Measurements from ENCODE around the gene DGLUCY.
"Not testable (repeated sequence)": the region's sequence is repeated elsewhere in the genome, so short reads cannot be mapped to it uniquely, and the experiment has no call there.

The DGLUCY gene

DNA sequence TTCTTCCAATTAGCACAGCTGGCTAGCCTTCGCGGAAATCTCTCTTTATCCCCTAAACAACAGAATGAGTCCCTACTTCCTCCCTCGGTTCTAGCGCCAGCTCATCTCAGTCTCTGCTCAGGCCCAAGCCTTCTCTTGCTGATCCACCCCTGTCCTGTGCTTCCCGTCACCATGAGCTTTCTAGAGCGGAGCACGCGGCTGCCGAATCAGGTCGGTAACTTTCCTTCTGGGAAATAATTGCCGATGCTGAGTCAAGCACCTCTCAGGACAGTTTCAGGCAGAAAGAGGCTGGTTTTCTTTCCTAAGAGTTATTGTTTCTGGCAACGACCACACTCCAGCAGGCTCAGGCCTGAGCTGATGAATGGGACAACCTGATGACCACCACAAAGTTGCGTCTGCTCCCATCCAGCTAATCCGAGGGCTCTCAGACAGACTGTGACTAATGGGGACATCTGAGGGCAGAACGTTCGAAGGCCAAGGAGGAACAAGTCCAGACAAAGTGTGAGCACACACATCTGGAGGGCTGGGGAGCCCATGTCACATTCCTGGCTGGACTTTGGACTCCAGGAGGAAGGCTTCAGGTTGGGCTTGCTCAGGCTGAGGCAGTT, 144.2 kb downstream of the DGLUCY start:
- DNase-seq (ENCODE audit: low spot score) = peak; percentile 59

DNA sequence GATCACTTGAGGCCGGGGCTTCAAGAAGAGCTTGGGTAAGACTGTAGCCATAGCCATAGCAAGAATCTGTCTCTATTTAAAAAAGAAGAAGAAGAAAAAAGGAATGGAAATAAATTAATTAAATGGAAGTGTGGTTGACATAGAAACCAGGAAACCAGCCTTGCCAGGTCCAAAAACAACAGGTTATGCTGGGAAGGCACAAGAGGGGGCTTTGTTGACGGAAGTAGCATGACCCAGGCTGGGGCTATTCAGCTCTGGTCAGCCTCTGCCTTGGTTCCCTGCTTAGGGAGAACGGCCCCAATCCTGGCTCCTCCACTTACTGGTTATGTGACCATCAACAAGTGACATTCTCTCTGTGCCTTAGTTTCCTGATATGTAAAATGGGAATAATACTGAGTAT, 145.0 kb downstream of the DGLUCY start:
- no peak for DNase-seq (ENCODE audit: low spot score)

DNA sequence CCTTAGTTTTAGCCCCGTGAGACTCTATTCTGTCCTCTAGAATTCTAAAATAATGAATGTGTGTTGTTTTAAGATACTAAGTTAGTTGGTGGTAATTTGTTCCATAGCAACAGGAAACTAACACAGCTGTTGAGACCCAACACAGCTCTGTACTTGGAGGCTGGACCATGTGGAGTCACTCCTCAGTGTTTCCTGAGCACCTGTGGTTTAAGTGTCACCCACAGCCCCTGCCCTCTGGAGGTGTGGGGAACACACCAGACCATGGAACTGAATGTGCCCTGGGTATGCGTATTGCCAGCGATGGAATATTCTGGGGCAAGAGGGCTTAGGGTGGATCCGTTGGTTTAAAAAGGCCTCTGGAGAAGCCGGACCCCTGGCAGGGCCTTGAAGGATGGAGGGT, 147.2 kb downstream of the DGLUCY start:
- DNase-seq (ENCODE audit: low spot score) = no peak

DNA sequence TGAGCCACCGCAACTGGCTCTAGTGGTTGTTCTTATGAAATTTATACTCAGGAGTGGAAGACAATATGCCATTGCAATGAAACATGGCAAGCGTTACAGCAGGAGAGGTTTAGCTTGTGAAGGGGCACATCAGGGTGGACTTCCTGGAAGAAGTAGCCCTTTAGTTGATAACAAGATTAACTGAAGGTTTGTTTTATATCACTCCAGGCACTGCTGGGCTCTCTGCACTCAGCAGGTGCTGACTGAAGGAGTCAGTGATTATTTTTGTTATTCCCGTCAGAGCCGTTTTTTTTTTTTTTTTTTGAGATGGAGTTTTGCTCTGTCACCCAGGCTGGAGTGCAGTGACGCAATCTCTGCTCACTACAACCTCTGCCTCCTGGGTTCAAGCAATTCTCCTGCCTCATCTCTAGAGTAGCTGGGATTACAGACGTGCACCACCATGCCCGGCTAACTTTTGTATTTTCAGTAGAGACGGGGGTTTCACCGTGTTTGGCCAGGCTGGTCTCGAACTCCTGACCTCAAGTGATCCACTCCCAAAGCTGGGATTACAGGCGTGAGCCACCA, 148.2 kb downstream of the DGLUCY start:
- no peak for DNase-seq (ENCODE audit: low spot score)

DNA sequence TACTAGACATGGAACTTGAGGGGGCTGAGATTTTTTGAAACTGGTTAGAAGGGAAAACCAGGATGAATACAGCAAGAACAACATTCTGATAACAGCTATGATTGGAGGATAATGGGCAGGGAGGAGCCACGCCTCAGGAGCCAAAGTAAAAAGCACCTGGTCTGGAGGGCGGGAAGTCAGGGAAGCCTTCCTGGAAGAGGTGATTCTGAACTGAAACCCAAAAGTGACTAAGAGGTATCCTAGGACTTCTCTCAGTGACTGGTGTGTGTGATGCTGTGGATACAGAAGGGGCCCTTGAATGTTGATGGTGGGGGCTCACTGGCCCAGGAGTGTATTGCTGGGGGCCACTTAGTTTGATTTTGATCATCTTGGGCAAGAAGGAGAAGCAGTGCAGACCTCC, 149.5 kb downstream of the DGLUCY start:
- DNase-seq (ENCODE audit: low spot score) = no peak

DNA sequence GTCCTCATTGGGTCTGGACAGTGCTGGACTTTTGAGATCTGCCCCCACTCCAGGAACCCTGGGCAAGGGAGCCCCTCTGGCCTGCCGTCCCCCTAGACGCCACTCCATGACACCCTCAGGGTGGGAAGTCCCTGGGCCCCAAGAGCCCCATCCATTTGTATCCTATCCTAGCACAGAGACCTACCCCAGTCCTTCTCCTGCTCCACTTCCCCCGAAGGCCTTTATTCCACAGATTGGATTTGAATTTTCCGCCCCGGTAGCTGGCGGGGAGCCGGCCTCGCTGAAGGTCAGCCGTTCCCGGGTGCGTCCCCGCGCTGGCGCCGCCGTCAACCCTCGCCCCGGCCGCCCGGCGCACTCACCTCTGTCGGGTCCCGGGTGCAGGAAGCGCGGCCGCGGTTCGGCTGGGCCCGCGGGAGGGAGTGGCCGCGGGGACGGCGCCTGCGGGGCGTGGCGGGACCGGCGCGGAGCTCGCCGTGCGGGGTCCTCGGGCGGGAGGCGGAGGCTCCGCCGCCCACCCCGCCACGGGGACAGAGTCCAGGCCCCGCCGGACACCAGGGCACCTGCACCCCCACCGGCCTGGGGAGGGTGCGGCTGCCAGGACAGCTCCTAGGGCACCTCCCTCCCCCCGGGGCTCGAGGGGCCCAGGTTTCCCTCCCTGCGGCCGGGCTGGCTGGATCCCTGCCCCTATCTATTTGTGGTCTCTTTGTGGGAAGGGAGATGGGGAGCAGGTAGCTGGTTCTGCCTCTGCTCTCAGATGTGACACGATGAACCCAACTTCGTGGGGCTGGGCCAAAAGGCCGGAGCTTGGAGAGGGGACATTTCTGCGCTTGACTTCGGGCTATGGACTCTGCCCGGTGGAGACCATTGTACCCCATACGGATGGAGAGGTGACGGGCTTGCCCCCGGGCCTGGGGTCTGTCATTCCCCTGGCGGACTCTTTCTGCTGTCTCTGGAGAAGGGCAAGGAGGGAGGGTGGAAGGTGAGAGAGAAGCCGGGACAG, 150.6 kb downstream of the DGLUCY start:
- no peak for DNase-seq (ENCODE audit: low spot score)

DNA sequence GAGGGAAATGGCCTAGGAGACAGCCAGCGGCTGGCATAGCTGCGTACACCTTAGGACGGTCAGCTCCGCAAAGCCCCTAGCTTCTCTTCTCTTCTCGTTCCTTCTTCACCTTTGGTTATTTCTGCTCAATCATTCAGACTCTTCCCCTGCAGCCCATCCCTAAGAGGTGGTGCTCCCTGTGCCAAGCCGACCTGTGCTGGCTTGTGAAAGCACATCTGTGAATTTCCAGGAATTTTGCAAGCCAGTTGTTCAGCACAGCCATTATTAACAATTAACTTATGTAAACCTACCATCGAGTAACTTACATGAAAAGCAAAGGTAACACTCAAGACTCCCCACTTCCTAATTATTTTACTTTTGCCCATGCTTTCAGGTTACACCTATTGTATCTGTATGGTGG, 151.5 kb downstream of the DGLUCY start:
- no peak for DNase-seq (ENCODE audit: low spot score)

DNA sequence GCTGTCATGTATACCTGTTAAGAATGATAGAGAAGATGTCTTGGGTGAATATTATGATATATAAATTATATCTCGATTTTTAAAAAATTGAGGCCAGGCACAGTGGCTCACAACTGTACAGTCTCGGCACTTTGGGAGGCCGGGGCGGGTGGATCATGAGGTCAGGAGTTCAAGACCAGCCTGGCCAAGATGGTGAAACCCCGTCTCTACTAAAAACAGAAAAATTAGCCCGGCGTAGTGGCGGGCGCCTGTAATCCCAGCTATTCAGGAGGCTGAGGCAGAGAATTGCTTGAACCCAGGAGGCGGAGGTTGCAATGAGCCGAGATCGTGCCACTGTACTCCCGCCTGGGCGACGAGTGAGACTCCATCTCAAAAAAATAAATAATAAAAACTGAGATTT, 152.4 kb downstream of the DGLUCY start:
- DNase-seq (ENCODE audit: low spot score) = not testable (repeated sequence)

DNA sequence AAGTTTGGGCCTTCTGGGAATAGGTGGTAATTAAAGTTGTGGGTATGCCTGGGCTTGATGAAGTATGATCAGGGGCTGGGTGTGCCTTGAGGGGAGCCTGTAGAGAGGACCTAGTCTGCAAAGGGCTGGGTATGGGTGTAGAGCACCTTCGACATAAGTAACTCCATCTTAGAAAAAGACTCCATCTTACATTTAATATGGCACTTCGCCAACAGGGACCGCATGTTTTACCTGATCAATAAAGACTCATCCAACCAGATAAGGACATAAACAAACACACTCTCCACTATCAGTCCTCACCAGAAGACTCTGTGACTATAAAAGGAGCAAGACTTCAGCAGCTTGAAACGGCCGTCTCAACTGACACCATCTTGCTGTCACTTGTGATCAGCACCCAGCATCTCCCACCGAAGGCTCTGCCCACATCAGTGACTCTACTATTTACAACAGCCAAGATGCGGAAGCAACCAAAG, 154.1 kb downstream of the DGLUCY start:
- DNase-seq (ENCODE audit: low spot score) = no peak

DNA sequence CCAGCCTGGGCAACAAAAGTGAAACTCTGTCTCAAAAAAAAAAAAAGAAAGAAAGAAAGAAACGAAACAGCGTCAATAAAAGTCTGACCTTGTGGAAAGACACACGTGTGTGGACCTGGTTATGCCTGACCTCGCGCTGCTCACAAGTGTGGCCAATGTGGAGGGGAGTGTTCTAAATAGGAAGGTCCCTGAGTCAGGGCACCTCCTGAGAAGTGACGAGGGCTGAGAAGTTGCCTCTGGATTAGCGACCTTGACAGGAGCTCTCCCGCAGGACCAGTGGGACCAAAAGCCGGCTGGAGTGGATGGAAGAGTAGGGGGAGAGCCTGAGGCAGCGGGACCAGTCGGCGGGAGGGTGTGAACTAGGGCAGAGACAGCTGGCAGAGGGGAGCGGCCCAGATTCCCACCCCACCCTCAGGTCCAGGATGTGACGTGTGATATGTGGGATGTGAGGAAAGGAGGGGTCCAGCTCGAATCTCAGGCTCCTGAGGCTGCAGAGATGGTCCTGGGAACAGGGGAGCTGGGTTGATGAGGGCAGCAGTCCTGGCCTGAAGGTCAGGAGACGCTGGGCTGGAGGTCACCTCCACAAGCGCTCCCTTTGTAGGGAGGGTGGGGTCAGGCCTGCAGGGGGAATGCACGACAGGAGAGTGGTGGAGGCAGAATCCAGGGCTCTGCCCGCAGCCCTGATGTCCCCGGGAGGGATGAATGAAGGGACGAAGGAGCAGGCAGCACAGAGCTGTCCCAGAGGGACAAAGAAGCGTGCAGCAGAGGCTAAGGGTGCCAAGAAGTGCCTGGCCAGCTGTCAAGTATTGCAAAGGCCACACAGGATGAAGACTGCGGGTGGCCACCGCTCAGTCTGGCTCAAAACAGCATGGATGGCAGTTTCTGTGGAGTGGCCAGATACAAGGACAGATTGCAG, 155.5 kb downstream of the DGLUCY start:
- DNase-seq (ENCODE audit: low spot score) = no peak

DNA sequence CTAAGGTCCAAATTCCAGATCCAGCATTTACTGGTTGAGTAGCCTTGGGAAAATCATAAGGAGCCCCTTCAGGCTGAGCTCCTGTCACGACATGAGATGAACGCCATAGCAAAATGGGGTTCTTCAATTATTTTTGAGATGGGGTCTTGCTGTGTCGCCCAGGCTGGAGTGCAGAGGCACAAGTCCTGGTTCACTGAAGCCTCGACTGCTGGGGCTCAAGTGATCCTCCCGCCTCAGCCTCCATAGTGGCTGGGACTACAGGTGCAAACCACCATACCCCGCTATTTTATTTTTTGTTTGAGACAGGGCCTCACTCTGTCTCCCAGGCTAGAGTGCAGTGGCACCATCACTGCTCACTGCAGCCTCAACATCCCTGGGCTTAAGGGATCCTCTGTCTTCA, 156.3 kb downstream of the DGLUCY start:
- DNase-seq (ENCODE audit: low spot score) = no peak

DNA sequence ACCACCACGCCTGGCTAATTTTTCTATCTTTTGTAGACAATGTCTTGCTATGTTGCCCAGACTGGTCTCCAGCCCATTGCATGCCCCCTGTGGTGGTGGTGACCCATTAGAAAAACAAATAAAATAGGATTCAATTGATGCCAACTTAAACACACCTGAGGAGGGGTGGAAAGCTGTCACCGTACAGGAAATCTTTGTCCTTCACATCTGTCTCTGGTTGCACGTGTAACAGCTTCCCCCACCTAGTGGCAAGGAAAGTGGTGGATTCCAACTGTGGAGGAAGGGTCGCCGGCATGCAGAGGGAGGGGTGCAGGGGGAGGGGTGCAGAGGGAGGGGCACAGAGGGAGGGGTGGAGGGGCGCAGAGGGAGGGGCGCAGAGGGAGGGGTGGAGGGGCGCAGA, 156.7 kb downstream of the DGLUCY start:
- no peak for DNase-seq (ENCODE audit: low spot score)

DNA sequence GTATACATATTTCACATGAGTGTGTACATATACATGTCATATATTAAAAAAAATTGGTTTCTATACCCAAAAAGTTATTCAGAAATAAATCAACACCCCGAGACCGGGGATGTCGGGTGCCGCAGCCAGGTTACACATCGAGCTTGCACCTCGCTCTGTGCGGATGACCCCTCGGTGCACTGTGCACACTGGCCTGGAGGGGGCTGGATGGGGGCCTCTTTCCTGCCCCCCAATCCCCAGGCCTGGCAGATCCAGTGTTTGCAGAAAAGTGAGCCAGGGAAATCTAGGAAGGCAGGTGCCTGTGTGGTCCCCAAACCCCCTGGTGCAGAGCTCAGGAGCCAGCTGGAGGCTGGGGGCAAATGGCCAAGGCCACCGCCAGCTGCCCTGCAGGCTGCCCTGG, 157.8 kb downstream of the DGLUCY start:
- DNase-seq (ENCODE audit: low spot score) = no peak

DNA sequence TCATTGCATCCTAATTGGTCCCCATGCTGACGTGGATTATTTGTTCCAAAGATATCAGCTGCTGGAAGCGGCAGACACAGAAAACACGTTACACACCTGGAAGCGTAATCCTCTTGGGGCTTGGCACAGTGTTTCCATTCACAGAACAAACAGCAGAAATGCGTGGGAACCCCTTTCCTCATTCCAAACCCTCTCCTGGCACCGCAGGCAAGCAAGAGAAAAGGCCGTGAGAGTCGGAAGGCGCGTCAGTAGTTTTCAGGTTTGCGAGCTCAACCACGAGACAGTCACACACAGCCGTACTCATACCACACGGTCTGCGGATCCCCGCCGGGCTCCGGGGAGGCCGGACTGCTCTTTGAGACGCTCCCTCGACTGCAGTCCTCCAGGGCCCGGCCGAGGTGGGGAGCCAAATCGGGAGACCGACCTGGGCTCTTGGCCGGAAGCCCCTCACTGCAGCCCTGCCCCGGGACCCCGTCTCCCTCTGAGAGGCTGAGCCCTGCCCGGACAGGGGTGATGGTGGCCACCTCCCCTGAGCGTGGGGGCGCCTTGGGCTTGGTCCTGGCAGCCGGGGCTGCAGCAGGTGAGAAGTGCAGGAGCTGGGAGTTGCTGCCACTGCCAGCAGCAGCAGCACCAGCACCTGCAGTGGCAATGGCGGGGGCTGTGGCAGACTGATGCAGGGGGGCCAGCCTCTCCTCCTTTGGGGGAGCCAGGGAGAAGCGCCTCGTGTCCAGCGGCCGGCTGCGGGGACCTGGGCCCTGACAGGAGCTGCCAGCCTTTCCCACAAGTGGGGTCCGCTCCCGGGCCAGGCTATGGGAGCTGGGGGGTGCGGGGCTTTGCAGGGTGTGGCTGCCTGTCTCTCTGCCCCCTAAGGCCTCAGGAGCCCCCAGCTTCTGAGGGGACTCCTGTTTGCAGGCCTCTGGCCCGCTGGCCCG, 158.7 kb downstream of the DGLUCY start:
- peak; percentile 50 for DNase-seq (ENCODE audit: low spot score)

DNA sequence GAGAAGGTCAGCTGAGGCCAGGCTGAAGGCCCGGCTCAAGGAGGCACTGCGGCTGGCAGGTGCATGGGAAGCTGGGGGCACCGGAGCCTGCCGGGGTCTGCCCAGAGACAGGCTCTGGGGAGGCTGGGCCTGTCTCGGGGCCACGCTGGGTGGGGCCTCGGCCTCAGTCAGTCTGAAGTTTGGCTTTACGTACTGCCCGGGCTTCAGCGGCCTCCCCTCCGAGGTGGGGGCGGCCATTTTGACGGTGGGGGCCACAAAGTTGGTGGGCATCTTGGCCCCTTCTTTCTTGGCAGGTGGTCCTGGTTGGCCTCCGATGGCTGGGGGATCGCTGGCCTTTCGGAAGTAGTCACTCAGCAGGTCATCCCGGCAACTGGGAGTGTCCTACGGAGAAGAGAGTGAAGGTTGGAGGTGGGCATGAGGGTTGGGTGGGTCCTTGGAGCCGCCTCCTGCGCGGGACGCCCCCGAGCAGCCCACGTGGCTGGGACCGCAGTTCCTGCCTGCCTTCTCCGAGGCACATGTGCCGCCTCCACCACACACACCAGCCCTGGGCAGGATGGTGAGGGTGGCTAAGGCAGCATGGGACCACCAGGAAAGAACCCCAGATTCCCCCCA, 159.5 kb downstream of the DGLUCY start:
- DNase-seq (ENCODE audit: low spot score) = no peak

DNA sequence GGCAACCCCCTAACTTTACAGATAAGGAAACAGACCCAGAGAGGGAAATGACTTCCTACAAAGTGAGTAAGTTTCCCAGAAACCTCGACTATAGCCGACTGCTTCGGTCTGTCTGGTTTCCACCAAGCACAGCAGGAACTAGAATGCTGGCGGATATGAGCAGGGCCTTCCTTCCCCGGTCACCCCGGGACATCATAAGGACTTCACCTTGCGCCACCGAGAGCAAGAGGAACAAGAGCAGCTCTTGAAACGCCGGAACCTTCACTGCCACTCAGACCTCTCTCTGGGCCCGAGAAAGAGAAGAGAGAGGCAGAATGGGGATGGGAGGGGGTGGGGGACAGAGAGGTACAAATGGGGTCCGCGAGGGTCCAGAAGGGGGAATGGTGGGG, 160.0 kb downstream of the DGLUCY start:
- DNase-seq (ENCODE audit: low spot score) = no peak

DNA sequence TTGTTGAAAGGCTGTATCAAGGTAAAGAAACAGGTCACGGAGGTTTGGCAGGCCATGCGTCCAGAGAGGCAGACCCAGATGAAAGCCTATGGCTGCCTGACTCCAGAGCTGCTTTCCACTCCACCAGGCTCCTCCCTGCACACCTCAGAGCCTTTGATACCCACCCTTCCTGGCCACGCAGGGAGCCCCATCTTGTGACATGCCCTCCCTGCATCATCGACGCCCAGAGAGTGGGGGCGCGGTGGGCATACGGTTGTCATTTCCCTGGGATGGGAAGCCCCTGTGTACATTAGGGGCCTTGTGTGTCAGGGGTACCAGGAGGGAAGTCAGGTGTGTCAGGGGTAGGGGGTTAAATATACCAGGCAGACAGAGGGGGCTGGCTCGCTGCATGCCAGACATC, 160.9 kb downstream of the DGLUCY start:
- DNase-seq (ENCODE audit: low spot score) = no peak
